ENCODE data around the gene MYG1.

The MYG1 gene

GRCh38 chr12:53299454-53300180, at the start of gene MYG1:
MYG1 (plus strand) TSS chr12:53299695; CDS start chr12:53299738, 43 bp downstream.
- peak; percentile 81 for DNase-seq (ENCODE audit: low spot score)

GRCh38 chr12:53251477-53252348, 47.8 kb upstream of the MYG1 start:
- DNase-seq (ENCODE audit: low spot score): peak; percentile 60

GRCh38 chr12:53252349-53252916, 47.1 kb upstream of the MYG1 start:
- DNase-seq (ENCODE audit: low spot score): no peak

GRCh38 chr12:53253298-53253697, 46.2 kb upstream of the MYG1 start:
- no peak for DNase-seq (ENCODE audit: low spot score)

GRCh38 chr12:53254816-53255545, 44.5 kb upstream of the MYG1 start:
- DNase-seq (ENCODE audit: low spot score): no peak

GRCh38 chr12:53255996-53256395, 43.5 kb upstream of the MYG1 start:
- no peak for DNase-seq (ENCODE audit: low spot score)

GRCh38 chr12:53258541-53259539, 40.7 kb upstream of the MYG1 start:
- DNase-seq (ENCODE audit: low spot score): no peak

GRCh38 chr12:53259891-53260290, 39.6 kb upstream of the MYG1 start:
- no peak for DNase-seq (ENCODE audit: low spot score)

- no peak for DNase-seq (ENCODE audit: low spot score)
These were observed 33.7 kb upstream of the MYG1 start for GRCh38 chr12:53265783-53266182.

- DNase-seq (ENCODE audit: low spot score): no peak
These were observed 32.0 kb upstream of the MYG1 start for GRCh38 chr12:53267306-53267998.

- DNase-seq (ENCODE audit: low spot score): peak; percentile 75
These were observed 31.4 kb upstream of the MYG1 start, which contains the start of gene ESPL1 for GRCh38 chr12:53267999-53268629. ESPL1 (plus strand) TSS chr12:53268299; CDS start chr12:53268767, 468 bp downstream.

GRCh38 chr12:53268630-53269562, 30.6 kb upstream of the MYG1 start:
- DNase-seq (ENCODE audit: low spot score): no peak

- DNase-seq (ENCODE audit: low spot score): no peak
These were observed 25.1 kb upstream of the MYG1 start for GRCh38 chr12:53274445-53274844.

GRCh38 chr12:53276511-53276910, 23.0 kb upstream of the MYG1 start:
- no peak for DNase-seq (ENCODE audit: low spot score)

- no peak for DNase-seq (ENCODE audit: low spot score)
These were observed 21.5 kb upstream of the MYG1 start for GRCh38 chr12:53277981-53278380.

- DNase-seq (ENCODE audit: low spot score): no peak
These were observed 20.1 kb upstream of the MYG1 start for GRCh38 chr12:53279283-53279869.

- no peak for DNase-seq (ENCODE audit: low spot score)
These were observed 19.5 kb upstream of the MYG1 start for GRCh38 chr12:53279888-53280498.

GRCh38 chr12:53286448-53286847, 13.0 kb upstream of the MYG1 start:
- DNase-seq (ENCODE audit: low spot score): no peak

Measured in kidney capillary endothelial cell (primary cell).